HepG2 (cell line): ENCODE data around the gene RDM1.

Experiments used
- GABPA ChIP-seq, 2 experiments: IDR thresholded peaks; 2 replicates each; pipeline ENCODE4 v1.6.1; 2011 to 2016; ENCODE audit warnings: low read depth in 2 of 2, low read length in 1 of 2, missing biosample characterization in 1 of 2, missing genetic modification characterization in 1 of 2
- HMG20A ChIP-seq: IDR thresholded peaks from 2 replicates; pipeline ENCODE4 v1.6.1; 2016; ENCODE audit warnings: borderline replicate concordance
- MTA1 ChIP-seq: sonication (generic); formaldehyde crosslinking; IDR thresholded peaks from 2 replicates; pipeline ENCODE4 v1.4.0; 2020; ENCODE audit warnings: missing genetic modification reagents, mild to moderate bottlenecking, borderline replicate concordance
- PCBP1 ChIP-seq: fragments of 200-400 bp; formaldehyde crosslinking; IDR thresholded peaks from 2 replicates; pipeline ENCODE4 v1.6.1; 2017; ENCODE audit warnings: mild to moderate bottlenecking, low read depth, low read length, borderline replicate concordance
- RBM39 ChIP-seq: fragments of 200-400 bp; formaldehyde crosslinking; IDR thresholded peaks from one replicate; pipeline ENCODE4 v1.6.1; 2018; ENCODE audit warnings: antibody characterized with exemption, mild to moderate bottlenecking, low read depth, low read length; ENCODE audit not compliant: poor library complexity, severe bottlenecking
- ZNF260 ChIP-seq: sonication (generic); formaldehyde crosslinking; IDR thresholded peaks from 2 replicates; pipeline ENCODE4 v1.4.0; 2020; ENCODE audit warnings: missing genetic modification reagents, low read depth, mild to moderate bottlenecking, borderline replicate concordance
- TF ChIP-seq, protein P1 (sequence below): sonication (generic); formaldehyde crosslinking; IDR thresholded peaks from 2 replicates; pipeline ENCODE4 v1.4.0; 2020; ENCODE audit warnings: missing genetic modification reagents, borderline replicate concordance
- TF ChIP-seq, protein P2 (sequence below), 2 experiments: sonication (generic) in 1 of 2; formaldehyde crosslinking in 1 of 2; IDR thresholded peaks; 2 replicates each; pipeline versions ENCODE4 v1.4.0 to v1.6.1; 2018 to 2020; ENCODE audit warnings: missing genetic modification reagents in 2 of 2, borderline replicate concordance in 1 of 2, low read depth in 1 of 2, mild to moderate bottlenecking in 1 of 2, missing biosample characterization in 1 of 2

DNA sequence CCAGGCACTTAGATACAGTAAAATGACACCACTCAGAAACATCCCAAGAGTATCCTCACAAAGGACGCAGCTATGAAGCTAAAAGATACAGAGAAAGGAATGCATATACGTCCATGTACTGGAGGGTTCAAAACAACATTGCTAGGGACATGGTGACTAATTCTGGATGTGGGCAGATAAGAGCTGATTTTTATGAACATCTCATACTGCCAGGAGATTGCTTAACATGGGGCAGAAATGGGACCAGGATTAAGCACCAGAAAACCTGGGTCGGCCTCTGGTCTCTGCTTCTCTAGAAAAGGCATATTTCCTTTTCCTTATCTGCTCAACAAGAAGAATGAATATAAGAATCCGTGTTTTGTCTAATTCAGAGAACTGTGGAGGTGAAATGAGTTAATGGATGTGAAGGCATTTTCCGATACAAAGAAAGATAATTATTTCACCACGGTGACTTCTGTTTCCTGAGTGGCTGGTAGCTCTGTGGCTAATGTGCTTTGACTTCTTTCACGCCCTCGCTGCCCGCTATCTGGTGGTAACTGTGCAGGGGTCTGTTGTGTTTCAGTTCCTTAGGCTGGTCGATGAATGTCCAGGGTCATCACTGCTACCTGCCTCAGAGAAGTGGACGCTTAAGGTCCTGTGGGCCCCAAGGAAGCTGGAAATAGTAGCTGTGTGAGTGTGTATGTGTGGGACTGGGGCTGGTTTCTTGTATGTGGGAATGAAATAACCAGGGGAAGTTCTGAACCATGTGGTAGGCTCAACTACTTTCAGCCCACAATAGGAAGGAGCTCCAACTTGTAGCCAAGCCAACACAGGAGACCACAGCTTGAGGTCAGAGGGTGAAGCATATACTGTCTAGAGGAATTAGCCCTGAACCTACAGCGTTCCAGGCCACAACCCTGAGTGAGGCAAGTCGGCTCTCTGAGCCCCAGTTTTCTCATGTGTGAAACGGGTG lies 34.7 kb downstream of the RDM1 start:
- TF ChIP-seq RBM39 (no peak), HMG20A (CRISPR knock-in tag) (no peak), GABPA (IDR thresholded peaks at IDR 0.05; ENCODE audit: low read depth, low read length) (no peak), GABPA (CRISPR knock-in tag; IDR thresholded peaks at IDR 0.05; ENCODE audit: low read depth) (no peak), ZNF260 (CRISPR knock-in tag) (no peak), MTA1 (no peak), PCBP1 (no peak)
- TF ChIP-seq, protein P1, sequence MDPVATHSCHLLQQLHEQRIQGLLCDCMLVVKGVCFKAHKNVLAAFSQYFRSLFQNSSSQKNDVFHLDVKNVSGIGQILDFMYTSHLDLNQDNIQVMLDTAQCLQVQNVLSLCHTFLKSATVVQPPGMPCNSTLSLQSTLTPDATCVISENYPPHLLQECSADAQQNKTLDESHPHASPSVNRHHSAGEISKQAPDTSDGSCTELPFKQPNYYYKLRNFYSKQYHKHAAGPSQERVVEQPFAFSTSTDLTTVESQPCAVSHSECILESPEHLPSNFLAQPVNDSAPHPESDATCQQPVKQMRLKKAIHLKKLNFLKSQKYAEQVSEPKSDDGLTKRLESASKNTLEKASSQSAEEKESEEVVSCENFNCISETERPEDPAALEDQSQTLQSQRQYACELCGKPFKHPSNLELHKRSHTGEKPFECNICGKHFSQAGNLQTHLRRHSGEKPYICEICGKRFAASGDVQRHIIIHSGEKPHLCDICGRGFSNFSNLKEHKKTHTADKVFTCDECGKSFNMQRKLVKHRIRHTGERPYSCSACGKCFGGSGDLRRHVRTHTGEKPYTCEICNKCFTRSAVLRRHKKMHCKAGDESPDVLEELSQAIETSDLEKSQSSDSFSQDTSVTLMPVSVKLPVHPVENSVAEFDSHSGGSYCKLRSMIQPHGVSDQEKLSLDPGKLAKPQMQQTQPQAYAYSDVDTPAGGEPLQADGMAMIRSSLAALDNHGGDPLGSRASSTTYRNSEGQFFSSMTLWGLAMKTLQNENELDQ (CRISPR knock-in tag): no peak
- TF ChIP-seq, protein P2, sequence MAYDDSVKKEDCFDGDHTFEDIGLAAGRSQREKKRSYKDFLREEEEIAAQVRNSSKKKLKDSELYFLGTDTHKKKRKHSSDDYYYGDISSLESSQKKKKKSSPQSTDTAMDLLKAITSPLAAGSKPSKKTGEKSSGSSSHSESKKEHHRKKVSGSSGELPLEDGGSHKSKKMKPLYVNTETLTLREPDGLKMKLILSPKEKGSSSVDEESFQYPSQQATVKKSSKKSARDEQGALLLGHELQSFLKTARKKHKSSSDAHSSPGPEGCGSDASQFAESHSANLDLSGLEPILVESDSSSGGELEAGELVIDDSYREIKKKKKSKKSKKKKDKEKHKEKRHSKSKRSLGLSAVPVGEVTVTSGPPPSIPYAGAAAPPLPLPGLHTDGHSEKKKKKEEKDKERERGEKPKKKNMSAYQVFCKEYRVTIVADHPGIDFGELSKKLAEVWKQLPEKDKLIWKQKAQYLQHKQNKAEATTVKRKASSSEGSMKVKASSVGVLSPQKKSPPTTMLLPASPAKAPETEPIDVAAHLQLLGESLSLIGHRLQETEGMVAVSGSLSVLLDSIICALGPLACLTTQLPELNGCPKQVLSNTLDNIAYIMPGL (CRISPR knock-in tag; IDR thresholded peaks at IDR 0.05; ENCODE audit: borderline replicate concordance in 1 of 2, low read depth in 1 of 2): no peak
